Vagina (tissue), 2 donors: ENCODE data around the gene AIG1.

Source experiments
- CTCF ChIP-seq, 3 experiments: fragments of 450-650 bp in 2 of 3; fragments of 200-600 bp in 1 of 3; sonication (generic) in 1 of 3; IDR thresholded peaks; one replicate each; pipeline ENCODE4 v1.5.1; 2017 to 2019; ENCODE audit warnings: antibody characterized with exemption in 3 of 3, mild to moderate bottlenecking in 2 of 3, moderate library complexity in 2 of 3
- POLR2A ChIP-seq, 2 donors: fragments of 450-650 bp; IDR thresholded peaks; one replicate each; pipeline ENCODE4 v1.6.1; 2017; ENCODE audit warnings: antibody characterized with exemption in 2 of 2, mild to moderate bottlenecking in 2 of 2, moderate library complexity in 2 of 2

- TF ChIP-seq POLR2A (IDR thresholded peaks at IDR 0.05) (no peak), CTCF (IDR thresholded peaks at IDR 0.05) (no peak)
Observed at GRCh38 chr6:143034689-143035334, 25.9 kb upstream of the AIG1 start.
